ENCODE measurements around the gene ASIC2. TPM values are rescaled to one million over a fixed set of nuclear protein-coding genes. Genes with fewer than 3 reads are reported as not detected.
A peak's percentile ranks its signal among the peaks of the same experiment; 100 is the strongest.

ASIC2 gene
- total RNA-seq, 1 donor from 2014 or later, result not detected

DNA sequence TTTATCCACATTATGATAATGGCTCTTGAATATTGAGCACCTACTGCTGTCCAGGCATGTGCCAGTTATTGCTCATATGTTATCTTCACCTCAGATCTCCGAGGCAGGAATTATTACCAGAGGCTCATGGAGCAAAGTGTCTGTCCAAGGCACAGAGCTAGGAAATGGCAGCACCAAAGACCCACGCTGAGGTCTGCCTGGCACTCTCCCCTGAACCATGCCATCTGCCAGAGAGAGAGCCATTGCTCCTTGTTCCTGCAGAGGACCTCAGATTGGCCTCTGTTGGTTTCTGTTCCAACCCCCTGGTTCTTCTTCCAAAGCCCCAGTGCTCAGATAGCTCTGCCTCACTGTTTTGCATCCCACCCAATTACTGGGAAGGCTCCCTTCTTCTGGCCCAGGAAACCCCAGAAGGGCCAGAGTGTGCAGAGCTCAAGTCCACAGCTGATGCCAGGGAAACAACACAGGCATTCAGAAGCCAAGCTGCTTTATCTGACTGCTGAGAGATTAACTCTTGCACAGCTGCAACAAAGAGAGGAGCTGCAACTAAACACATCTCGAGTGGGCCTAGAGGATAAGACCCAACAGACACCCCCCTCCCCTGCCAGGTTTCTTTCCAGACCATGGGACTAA lies 5.9 kb downstream of the ASIC2 start:
- DNase-seq (ENCODE audit: low spot score), result no peak

DNA sequence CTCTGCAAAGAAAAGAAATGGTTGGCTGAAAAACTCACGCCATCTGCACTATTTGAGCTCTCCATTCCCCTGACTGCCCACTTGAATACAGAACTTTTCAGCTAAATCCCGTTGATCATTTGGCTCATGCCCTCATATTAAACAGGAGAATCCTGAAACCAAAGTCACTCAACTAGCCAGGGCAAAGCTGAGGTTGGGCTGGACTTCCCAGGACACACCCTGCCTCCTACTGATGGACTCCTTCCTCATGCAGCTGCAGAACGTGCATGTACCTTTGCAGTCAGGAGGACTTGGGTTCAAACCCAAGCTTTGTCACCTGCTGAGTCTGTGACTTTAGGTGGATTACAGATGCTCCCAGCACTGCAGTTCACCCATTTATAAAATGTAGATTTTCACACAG lies 7.7 kb downstream of the ASIC2 start:
- DNase-seq (ENCODE audit: low spot score), result no peak

DNA sequence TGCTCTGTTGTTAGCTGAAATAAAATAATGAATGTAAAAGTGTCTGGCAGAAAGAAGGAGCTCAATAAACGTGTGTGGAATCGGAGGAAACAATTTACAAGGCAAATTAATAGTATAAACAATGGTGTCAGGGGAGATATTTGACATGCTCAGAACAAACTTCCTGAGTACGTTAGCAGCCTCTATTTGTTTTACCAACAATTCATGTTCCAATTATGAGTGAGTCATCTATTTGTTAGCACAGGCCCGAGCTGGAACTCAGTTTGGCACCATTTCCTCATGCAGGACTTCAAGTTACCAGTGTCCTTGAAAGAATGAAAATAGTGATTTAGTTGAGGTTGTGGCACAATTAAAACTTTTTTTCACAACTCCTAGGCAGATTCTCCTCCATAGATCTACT lies 9.1 kb downstream of the ASIC2 start:
- peak; percentile 69 for DNase-seq (ENCODE audit: low spot score)

DNA sequence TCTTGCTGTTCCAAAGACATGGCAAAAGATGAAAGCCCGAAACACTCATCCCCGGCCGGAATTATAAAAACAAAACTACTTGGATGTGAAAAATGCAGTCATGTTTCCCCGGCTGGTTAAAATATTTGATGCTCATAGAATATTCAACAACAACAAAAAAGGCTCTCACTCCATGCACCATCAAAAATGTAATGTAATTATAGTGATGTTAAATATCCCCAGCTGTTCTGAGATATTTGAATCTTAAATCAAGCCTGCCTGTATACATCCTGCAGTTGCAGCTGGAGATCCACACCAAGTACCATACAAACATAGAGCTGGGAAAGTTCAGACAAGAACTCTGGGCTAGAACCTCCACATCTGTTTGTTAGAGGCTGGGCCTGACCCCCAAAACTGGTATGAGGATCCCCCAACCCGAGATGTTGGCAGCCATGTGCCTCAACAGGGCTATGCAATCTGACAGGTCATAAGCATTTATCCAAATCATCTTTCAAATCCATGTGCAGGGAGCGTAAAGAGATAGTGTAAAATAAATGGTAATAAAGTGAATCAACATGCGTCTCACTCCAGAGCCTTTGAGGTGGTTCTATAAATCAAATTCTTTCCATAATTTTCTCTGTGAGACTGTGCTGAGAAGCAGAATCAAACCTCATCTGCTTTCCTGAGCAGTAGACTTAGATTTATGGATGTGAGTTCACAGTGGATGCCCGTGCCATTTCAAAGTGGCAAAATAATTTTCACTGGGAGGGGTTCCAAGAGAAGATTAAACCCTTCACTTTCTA lies 12.7 kb downstream of the ASIC2 start:
- DNase-seq (ENCODE audit: low spot score), result no peak

DNA sequence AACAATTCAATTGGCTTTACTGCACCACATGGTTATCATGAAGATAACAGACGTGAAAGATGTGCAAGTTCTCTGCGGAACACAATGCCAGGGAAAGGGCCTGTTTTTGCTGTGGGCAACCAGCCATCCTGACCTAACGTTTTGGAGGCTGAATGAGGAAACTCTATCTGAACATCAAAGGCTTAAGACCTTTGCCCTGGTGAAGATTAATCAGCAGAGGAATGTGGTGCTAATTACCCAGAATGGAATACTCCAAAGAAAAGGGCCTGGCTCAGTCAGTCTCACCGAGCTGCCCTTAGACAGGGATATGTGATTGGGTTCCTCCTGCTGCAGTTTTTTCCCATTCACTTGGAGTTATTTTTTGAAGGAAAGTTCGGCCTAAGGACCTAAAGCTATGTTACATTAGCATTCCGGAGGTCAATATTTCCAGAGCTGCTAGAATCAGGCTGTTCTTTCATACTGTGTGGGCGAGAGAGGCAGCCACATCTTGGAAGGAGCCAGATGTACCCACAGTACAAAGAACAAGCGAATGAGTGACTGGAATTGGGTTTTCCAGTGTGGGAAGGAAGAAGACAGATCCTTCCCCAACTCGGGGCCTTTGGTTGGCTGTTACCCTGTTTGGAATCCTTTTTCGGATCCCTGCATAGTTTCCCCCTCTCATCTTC lies 15.5 kb downstream of the ASIC2 start:
- no peak for DNase-seq (ENCODE audit: low spot score)

DNA sequence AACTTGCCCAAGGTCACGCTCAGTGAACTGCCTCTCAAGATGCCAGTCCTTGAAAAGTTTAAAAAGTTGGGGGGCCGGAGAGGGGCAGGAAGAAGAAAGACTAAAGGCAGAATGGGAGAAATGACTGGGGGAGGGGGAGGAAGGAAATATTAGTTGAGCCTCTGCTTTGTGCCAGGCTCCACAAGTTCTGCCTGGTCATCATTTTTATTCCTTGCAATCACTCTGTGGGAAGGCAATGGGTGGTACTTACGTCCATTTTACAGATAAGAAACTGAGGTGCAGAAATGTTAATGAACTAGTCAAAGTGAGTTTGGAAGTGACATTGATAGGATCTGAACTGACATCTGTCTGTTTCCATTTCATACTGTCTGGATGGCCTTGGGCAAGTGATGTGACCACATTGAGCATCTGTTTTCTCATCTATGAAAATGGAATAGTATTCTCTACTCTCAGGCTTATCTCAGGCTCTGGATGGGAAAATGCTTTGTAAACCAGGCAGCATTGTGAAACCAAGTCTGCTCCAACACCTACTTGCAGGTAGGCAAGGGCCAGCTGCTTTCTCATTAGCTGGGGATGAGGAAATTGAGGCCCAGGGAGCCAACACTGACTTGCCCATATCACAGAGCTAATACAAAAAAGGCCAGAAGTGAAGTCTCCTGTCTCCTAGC lies 19.2 kb downstream of the ASIC2 start:
- no peak for DNase-seq (ENCODE audit: low spot score)

DNA sequence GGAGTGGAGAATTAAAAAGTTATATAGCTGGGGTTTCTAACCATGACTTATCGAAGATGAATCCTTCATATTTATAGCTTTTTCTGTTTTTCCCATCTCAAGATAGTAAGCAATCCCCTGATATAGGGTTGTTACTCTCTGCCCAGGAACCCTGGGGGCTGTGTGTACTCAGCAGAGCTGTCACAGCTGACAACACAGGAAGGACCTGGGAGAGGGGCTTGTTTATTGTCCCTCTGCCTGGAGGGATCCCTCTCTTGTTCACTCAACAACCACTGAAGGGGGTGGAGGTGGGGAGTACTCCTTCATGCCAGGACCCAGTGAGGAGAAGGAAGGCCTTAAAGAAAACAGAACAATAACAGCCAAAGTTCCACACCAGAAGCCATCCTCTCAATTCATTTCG lies 19.8 kb downstream of the ASIC2 start:
- DNase-seq (ENCODE audit: low spot score), result no peak

DNA sequence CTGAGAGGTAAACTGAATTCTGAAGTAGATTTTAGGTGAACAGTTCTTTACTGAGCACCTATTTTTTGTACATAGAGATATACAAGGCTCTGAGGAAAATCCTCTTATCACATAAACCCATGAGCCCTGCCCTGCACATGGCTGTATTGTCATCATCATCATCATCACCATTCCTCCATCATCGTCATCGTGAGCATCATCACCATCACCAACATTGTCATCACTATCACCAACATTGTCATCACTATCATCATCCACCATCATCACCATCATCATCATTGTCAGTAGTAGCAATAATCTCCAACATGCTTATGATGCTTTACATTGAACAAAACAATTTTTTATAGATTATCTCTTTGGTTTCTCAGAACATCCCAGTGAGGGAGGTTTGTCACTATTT lies 20.7 kb downstream of the ASIC2 start:
- no peak for DNase-seq (ENCODE audit: low spot score)

DNA sequence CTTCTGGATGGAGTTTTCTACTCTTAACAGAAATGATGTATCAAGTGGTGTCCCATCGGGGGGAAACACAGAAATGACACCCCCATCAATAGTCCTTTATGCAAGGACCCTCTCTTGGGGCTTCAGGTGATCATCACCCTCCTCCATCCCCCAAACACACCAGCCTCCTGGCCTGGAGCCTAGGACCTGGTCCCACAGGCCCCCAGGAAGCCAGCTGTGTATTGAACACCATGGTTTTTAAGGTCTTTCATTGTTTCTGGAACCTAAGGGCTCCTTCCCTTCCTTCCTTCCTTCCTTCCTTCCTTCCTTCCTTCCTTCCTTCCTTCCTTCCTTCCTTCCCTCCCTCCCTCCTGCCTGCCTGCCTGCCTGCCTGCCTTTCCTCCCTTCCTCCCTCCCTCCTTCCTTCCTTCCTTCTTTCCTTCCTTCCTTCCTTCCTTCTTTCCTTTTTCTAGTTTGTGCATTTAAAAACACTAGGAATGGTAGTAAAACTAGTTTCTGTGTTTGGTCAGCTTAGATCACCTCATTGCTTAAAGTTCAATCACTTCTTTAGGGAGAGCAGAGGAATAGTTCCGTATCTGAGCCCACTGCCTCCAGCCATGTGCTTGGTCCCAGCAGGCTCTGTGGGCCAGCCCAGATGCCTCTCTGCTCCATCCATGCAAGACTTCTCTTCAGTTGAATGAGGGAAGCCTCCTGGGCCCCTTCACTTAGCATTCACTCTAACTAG lies 23.6 kb downstream of the ASIC2 start:
- no peak for DNase-seq (ENCODE audit: low spot score)

DNA sequence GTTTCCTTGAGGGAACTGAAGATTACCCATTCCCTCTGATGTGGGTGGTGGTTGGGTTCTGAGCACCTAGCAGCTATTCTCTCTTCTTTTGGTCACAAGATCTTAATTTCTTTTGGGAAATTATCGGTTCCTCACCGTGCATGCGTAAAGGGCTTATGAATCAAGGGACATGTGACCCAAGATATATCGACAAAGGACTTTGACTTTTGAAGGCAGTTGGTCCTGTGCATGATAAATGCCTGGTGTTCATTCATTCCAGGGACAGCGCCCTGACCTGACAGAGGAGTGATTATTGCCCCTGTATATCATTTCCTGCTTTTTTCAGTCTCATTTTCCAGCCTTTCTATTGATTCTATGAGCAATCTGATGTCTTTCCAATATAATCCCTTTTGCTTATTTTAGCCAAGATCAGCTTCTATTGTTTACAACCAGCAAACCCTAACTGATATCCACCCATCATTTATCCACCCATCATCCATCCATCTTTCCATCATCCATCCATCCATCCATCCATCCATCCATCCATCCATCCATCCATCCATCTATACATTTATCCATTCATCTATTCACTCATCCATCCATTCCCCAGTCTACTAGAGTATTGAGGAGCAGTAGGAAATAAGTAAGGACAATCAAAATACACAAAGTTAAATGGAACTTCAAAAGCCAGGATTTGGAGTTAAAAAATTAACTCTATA lies 25.1 kb downstream of the ASIC2 start:
- no peak for DNase-seq (ENCODE audit: low spot score)

DNA sequence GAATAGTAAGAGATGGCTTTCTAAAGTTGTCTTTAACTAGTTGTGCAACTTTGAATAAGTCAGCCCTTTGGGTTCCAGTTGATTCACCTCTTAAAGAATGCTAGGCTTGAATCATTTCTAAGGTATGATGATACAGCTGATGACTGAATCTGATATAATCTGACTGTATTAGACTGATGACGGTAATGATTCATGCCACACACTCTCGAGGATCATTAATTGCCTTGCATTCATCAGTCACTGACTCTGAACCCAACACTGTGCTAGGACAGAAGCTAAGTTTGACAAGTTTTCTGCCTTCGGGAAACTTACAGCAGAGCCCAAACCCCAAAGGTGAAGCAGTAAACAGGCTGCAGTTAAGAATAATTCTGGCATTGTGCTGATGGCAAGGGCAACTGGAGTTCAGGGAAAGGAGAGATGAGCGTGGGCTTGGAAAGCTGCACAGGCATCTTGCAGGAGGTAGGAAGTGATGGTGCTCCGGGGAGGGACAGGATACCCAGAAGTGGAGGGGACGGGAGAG lies 25.8 kb downstream of the ASIC2 start:
- DNase-seq (ENCODE audit: low spot score), result no peak

DNA sequence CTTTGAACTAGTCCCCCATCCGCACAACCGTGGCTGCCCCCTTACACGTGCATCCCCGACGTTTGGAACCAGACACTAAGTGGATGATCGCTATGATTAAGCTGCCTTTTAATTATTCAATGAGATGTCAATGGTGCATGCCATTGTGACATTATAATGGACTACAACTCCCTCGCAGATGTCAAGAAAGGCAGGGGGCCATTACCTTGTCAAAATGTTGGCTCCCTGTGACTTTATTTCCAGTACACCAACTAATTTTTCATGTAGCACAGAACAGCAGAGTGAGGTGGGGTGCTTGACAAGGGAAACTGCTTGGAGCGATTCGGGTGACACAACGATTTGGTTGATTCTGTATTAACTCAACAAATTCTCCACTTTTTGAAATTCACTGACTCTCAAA lies 26.5 kb downstream of the ASIC2 start:
- no peak for DNase-seq (ENCODE audit: low spot score)

DNA sequence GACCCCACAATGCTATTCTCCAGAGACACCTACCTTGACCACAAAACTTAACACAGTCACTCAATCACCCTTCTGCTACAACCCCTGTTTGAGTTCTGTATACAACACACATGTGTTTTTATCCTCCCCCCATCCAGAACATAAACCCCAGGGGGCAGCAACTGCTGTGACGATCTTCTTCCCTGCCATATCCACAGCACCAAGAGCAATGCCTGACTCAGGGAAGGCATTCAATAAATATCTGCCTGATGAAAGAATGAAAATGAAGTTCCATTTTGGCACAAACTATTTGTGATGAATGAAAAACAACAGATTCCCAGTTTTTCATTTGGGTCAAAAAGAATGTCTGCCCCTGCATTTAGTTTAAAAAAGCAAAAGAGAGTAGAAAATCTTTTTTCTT lies 27.0 kb downstream of the ASIC2 start:
- no peak for DNase-seq (ENCODE audit: low spot score)

DNA sequence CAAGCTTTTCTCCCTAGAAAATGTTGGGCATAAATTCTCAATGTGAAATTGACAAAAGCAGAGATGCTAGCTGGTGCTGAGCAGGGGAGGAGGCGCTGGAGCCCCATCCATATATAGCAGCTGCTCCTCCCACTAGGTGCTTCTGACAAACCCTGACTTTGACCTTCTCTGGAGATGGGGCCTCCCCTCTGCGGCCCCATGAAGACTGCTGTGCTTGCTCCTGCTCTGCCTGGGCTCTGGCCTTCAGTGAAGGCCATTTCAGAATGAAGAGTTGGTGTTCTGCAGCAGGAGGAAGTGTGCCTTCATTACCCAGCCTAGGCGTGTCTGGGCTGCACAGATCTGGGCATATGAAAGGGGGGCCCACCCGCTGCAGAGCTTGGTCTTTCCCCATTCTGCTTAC lies 29.7 kb downstream of the ASIC2 start:
- no peak for DNase-seq (ENCODE audit: low spot score)

DNA sequence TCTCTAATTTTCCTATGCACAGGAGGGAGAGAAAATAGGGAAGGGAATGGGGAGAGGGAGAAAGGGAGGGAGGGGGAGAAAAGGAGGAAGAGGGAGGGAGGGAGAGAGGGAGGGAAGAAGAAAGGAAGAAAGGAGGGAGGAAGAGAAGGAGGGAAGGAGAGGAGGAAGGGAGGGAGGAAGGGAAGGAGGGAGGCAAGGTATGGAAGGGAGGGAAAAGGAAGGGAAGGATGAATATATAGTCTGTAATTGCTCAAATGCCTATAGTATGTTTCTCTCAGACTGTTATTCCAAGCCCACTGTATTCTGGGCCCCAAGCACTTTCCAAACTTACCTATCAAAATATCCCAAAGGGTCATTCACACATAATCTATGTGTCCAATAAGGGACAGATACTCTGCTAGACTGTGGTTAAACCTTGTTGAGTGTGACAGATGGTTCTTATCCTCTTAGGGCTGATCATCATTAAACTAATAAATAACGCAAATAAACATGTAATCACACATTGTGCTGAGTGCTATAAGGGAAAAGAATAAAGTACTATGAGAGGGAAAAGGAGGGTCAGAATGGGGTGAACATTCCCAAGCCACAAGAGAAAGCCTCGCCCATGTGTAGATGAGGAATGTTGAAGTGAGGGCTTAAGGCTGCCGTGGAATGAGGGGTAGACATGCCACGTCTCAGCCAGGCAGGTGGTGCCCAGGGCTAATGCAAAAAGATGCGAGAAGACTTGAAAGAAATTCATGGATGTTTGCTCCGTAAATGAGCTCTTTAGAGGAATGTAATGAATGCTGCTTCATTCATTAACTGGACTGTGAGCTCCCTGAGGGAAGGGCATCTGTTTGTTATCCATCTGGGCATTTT lies 30.6 kb downstream of the ASIC2 start:
- DNase-seq (ENCODE audit: low spot score), result no peak

DNA sequence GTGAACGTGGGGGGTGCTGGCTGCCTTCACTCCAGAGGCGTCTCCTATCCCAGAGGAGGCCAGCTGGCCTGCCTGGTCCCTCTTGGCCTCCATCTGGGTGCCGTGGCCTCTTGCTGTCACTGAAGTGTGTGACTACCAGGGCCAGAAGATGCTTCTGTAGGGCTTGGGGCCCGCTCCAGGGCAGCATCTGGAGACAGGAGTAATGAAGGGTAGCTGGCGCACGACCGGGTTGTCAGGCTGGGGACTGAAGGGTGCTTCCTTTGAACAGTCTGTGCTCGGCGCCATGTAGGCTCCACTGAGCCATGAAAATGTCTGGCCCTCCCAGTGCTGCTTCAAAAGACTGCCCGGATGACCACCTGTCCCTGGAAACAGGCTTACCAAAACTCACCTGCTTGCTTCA lies 31.3 kb downstream of the ASIC2 start:
- no peak for DNase-seq (ENCODE audit: low spot score)

DNA sequence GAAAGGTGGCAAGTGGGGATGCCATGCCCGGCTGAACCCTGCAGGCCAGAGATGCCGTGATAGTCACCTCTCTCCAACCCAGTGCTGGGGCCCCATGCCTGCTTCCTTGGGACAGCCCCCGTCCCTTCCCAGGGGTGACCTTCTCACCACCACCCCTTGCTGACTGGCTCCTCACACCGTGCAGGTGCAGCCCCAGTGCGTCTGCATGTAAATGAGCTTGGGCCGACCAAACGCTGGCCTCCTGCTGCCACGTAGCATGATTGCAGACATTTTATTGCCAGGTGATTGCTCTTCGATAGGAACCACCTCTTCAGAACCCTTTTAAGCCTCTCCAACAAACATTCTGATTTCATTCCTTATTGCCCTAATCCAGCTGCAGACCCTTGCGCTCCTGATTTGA lies 32.5 kb downstream of the ASIC2 start:
- no peak for DNase-seq (ENCODE audit: low spot score)

DNA sequence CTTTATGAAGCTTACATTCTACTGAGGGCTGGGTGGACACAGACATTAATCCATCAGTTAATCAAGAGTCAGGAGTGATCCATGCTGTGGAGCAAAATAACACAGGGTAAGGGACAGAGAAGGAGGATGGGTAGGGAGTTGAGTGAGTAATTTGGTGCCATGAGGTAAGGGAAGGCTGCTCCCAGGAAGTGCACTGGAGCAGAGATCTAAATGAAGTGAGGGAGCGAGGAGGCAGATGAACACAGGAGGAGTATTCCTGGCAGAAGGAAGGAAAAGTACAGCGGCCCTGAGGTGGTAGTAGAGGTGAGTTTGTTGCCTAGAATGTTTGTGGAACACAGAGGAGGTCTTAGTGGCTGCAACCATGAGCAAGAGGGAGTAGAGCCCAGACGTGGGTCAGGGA lies 34.8 kb downstream of the ASIC2 start:
- DNase-seq (ENCODE audit: low spot score), result no peak

DNA sequence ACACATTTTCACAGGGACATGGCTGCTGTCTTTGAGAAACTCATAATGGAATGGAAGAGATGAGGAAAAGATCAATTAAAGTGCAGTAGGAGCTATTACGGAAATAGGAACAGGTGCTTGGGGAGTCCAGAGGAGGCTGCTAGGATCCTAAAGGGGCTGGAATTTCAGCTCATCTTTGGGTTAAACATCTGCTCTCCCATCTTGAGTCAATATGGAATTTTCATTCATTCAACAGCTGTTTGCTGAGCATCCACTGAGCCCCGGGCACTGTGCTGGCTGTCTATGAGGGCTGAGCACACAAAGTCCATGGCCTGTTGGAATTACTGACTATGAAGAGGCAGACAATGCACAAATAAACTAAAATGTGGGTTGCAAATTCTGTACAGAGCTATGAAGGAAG lies 47.9 kb downstream of the ASIC2 start:
- no peak for DNase-seq (ENCODE audit: low spot score)

DNA sequence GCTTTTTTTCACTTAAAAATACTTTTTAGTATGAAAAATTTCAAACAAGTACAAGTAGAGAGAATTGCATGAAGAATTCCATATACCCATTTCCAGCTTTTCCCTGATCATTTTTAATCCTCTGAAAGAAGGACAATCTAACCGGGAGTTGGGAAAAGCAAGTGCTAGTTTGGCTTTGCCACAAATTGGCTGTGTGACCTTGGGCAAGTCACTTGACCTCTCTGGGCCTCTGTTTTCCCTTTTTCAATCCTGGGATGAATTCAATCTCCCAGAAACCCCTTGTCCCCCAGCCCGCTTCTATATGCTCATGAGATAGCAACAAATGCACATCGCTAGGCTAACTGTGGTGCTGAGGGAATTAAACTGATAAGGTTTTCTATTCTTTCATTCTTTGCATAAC lies 49.4 kb downstream of the ASIC2 start:
- no peak for DNase-seq (ENCODE audit: low spot score)
